Measurements from ENCODE around the gene OSTM1.
"Not testable (repeated sequence)": the region's sequence is repeated elsewhere in the genome, so short reads cannot be mapped to it uniquely, and the experiment has no call there.

The OSTM1 gene

DNA sequence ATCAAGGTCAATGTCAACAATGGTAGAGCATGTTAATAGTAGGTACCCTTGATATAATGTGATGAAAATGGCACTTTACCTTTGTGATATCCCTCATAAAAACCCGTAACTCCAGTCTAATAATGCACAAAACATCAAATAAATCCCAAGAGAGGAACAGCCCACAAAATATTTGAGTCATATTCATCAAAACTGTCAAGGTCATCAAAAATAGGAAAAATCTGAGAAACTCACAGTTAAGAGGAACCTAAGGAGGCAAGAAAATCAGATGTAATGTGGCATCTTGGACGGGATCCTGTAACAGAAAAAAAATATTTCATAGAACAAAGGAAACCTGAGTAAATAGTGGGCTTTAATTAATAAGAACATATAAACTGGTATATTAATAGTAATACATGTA, 25.5 kb upstream of the OSTM1 start:
- DNase-seq = no peak

DNA sequence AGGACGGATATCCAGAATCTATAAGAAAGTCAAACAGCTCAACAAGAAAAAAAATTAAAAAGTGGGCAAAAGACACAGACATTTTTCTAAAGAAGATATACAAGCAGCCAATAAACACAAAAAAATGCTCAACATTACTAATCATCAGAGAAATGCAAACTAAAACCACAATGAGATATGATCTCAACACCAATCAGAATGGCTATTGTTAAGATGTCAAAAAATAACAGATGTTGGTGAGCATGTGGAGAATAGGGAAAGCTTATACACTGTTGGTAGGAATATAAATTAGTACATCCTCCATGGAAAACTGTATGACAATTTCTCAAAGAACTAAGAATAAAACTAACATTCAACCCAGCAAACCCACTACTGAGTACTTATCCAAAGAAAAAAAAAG, 23.3 kb upstream of the OSTM1 start:
- DNase-seq = no peak

DNA sequence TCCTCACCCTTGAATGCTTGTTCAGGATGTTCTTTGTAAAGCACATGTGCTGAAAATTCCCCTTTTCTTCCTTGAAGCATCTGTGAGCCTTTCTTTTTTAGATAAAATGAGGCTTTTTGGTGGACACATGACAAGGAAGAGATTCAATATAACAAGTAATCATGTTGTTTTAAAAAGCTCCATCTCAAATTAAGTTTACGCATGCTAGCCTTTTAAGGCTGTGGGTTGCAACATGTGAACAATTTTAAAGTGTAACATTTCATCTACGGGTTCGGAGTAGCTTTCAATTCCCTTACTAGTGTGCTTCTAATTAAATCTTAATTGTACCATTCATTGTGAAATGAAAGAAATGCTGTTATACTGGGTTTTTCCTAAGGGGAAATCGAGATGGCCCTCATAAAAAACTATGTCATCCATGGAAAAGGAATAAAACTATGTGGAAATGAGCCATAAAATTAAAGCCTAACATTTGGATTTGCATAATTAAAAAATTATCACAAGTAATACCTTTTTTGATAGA, 19.3 kb upstream of the OSTM1 start:
- no peak for DNase-seq

DNA sequence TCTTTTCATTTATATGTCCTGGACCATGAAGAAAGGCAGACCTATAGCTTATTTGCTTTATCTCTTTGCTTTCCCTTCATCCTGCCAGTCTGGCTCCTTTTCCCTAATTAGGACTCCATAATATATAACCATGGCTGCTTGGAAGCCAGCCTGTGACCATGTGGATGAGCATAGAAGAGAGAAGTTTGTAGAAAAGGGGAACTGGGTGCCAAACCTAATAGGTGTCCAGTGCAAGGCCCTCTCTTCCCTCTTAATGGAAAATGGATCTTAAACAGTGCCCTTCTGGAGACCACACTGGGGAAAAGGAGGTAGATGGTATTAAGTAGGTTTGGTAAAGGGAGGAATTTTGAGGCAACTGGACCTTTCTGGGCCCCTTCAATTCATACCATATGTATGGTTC, 16.7 kb upstream of the OSTM1 start:
- no peak for DNase-seq

DNA sequence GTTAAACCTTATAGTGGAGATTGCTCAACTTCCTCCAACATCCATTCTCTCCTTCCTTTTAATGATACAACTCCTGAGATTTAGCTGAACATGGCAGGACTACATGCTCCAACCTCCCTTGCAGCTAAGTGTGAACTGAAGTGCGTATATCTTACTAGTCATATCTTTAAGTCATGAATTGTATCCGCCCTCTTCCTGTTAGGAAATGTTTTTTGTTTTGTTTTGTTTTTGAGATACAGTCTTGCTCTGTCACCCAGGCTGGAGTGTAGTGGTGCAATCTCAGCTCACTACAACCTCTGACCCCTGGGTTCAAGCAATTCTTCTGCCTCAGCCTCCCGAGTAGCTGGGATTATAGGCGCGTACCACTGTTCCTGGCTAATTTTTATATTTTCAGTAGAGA, 8.8 kb upstream of the OSTM1 start:
- no peak for DNase-seq

DNA sequence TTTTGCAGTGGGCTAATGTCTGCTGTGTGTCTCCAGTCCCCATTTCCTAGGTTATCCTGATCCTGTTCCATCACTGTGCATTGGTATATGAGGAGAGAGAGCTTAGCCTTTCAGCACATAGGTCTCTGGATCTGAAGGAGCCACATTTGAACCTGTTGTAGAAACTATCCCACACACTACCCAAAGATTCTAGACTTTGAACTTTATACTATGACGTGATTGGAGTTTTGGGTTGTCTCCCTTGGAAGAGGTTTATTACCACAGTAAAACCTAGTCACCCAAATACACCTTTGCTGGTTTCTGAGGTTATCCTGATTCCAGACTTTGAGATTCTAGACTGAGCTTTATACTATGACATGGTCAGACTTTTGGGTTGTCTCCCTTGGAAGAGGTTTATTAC, 8.0 kb upstream of the OSTM1 start:
- no peak for DNase-seq

DNA sequence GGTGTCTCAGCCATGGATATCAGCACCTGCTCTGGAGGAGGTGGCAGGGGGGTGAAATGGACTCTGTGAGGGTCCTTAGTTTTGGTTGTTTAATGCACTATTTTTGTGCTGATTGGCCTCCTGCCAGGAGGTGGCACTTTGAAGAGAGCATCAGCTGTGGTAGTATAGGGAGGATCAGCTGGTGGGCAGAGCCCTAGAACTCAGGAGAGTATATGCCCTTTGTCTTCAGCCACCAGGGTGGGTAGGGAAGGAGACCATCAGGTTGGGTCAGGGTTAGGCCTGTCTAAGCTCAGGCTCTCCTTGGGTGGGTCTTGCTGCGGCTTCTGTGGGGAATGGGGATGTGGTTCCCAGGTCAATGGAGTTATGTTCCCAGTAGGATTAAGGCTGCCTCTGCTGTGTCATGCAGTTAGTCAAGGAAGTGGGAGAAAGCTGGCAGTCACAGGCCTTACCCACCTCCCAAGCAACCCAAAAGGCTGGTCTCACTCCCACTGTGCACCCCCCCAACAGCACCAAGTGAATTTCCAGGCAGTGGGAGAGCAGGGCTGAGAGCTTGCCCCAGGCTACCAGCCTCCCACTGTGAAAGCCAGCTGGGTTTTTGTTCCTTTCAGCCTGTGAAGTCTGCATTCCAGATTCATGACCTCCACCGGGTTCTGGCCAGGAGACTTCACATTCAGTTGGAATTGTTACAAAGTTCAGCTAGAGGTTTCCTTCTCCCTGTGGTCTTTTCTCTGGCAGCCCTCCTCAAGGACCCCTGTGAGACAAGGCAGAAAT, 5.7 kb upstream of the OSTM1 start:
- no peak for DNase-seq

DNA sequence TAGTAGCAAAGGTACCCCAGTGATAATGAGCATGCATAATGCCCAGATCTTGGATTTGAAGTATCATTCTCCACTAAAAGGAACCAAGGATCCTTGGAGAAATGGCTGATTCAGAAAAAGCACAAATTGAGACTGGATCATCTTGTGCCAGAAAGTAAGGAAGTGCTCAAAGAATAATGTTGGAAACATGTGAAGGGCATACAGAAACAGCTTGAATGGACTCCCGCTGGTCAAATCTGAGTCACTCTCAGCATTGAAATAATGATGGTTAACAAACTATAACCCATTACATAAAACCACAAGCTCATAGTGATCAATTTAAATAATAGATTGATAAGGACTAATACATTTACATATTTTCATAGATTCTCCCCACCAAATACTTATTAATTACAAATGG, 3.6 kb upstream of the OSTM1 start:
- DNase-seq = no peak

DNA sequence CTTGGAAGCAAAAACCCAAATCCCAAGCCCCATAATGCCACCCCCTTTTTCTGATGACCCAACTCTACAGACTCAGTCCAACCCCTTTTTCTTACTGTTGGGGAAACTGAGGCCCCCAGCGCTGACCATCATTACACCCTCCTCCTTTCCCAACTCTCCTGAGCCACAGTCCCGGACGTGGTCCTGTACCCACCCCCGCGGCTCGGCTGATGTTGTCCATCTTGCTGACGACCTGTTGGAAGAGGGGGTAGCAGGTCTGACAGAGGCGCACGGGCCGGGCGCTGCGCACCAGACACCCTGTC, 533 bp downstream of the OSTM1 start:
- DNase-seq = no peak

DNA sequence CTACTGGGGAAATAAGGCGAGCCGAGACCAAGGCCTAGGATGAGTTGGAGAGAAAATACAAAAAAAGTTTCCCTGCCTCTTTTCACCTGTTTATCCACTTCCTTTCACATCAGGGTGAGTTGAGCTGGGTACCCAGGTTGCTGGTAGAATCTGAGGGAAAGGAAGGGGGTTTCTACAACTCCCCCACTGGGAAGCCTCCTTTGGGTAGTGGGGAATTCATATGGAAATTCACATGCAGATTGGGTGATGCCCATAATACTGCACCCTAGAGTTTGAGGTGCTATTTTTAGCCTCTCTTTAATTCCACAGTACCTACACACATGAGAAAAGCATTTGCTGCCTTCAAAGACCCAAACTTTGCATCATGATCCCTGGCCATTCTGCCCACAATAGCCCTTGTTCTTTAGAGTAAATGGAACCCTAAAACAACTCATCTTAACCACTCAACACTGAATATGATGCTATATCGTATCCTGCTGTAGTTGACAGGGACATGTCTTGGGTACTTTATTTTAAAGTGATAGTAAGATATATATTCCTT, 2.7 kb downstream of the OSTM1 start:
- DNase-seq = no peak

DNA sequence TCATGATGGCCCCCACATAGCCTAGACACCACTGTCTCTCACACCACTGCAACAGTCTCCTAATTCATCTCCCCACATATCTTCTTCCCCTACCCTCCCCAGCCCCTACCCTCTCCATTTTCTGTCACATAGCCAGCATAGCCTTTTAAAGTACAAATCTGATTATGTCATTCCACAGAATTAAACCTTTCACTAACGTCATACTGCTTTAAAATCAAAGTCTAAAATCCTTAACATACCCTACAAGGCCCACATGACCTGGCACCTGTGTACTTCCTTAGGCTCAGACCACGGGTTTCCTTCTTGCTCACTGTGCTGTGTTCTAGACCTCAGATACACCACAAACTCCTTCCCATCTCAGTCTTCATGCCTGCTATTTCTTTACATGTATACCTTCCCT, 5.9 kb downstream of the OSTM1 start:
- DNase-seq = no peak

DNA sequence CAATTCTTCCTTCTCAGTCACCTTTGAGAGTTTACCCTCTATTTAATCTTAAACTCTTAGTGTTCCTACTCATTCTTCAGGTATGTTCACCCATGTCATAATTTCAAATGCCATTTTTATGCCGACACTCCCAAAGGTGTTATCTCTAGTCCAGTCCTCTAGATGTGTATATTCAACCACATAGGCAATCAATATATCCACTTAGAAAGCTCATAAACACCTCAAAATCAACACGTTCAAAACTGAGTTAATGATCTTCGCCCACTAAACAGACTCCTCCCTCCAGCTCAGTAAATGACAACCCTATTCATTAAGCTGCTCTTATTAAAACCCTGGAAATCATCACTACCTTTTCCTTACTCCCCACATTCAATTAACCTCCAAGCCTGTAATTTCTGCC, 6.4 kb downstream of the OSTM1 start:
- DNase-seq = no peak

DNA sequence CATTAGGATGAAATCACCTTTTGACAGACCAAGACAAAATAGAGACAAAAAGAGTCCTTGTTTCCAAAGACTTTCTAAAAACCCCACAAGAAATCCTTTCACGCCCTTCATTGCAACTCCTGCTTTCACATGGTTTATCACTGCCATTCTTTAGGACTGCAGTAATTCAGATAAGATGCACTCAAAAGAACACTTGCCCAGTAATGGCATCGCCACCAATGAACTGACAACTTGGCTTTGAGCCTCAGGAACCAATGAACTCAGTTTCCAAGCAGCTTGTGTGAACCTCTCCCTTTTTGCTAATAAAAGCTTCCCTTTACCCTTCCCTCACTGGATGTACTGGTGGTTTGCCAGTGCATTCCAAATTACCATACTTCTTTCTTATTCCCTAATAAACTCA, 21.8 kb downstream of the OSTM1 start:
- no peak for DNase-seq

DNA sequence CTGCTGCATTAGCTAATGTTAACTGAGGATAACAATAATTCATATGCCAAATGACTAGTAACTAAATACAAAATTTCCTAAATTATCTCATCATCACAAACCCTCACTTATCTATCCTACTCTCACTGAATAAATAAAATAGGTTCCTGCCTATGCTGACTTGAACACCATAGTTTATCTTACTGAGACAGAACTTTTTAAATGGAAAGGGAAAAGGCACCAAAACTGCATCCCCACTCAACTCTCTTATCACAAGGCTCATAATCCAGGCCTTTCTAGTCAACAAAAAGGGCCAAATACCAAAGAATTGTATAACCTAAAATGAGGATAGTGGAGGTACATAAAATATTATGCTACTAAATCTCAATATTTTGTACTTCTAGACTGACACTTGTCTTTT, 23.1 kb downstream of the OSTM1 start:
- no peak for DNase-seq

DNA sequence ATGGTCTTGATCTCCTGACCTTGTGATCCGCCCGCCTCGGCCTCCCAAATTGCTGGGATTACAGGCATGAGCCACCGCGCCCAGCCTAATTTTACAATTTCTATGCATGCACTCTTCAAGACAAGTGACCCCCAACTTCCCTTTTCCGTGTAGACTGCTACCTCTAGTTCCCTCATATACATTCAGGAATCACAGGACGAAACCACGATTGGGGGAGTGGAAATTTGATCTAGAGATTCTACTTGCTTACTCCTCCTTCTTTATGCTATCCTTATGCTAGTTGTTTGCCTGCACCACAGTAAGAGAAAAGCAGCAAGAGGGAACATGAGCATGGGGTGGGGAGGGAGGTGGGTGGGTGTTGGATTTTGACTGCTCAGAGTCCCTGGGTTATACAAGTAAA, 34.9 kb downstream of the OSTM1 start:
- DNase-seq = no peak

DNA sequence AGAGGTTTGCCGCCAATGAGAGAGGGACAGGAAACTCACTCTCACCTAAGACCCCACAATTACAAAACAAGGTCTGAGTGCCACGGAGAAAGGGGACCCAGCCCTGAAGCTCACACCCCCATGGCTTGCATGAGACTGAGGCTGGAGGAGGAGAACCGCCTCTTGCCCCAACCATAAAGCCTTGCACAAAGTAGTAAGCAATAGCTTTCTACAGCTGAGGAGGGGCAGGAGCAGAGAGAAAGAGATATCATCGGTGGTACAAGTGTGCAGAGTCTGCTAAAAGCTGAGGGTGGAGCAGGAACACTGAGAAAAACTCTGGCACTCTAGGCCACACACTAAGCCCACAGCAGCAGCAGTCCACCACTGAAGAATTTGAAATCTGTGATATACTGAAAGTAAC, 37.7 kb downstream of the OSTM1 start:
- DNase-seq = no peak

DNA sequence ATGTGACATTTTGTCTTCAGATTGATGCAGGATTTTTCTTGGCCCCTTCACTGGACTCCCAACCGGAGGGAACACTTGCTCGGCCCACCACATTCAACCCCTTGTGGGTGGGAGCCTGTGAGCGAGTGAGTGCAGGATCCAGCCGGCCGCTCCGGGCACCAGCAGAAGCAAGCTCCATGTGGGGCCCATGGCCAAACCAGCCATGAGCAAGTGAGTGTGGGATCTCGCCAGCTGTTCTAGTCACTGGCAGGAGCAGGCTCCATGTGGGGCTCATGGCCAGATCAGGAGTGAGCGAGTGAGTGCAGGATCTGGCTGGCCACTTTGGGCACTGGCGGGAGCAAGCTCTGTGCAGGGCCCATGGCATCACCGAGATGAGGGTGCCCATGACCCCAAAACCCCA, 42.6 kb downstream of the OSTM1 start:
- DNase-seq = no peak

DNA sequence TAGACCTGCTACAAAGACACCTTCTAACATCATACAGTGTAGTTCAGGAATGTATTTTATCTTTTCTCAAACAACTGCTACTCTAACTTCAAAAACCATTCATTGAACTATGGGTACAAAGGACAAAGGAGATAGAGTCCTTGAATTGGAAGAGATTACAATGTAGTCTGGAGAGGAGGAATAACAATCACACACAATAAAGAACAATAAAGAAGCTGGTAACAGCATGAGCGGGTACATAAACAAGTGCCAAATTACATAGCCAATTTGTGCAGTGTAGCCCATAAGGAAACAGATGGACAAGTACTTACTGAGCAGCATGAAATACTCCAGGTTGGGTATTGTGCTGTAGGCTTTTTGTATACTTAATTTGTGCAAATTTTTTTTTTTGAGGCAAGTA, 44.3 kb downstream of the OSTM1 start:
- DNase-seq = no peak

DNA sequence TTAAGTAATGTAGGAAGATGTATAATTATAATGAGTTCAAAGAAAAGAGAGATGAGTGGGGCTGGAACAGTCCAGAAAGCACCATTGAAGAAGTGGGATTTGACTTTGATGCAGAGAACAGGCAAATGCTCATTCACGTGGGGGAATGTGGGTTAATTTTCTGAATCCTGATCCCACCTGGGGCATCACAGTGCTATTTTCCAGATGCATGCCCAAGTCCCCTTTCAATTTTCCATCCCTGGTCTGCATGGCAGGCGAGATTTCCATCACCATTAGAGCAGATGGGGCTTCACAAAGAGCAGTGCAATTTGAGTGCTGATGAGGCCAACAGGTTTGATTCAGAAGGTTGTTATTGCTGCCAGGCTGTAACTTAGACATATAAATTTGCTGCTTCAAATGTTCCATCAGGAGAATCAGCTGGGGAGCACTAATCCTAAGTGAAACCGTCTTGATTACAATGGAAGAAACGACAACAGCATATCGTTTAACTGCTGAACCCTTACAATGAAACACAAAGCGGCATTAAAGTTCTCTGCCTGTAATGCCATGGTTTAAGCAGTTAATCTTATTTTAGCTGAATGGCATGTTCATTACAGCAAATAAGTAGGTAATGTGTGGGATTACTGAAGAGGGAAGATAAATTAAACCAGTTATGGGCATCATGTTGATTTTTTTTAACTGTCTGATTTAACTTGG, 45.2 kb downstream of the OSTM1 start:
- no peak for DNase-seq

DNA sequence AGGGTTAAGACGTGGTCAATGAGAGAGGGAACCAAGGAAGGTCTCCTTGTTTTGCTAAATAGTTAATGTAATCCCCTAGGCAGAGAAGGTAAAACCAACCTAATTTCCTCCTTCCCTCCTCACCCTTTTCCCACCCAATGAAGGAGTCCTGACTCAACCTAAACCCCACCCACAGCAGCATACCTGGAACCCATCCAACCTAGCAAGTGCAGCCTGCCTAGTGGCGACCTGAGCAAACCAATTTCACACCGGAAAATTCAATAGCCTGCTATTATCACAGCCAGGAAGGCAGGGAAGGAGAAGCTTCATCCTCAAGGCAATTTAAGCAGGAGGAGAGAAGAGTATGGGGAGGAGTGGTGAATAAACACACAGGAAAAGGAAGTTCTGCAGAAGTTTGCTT, 46.9 kb downstream of the OSTM1 start:
- DNase-seq = no peak

DNA sequence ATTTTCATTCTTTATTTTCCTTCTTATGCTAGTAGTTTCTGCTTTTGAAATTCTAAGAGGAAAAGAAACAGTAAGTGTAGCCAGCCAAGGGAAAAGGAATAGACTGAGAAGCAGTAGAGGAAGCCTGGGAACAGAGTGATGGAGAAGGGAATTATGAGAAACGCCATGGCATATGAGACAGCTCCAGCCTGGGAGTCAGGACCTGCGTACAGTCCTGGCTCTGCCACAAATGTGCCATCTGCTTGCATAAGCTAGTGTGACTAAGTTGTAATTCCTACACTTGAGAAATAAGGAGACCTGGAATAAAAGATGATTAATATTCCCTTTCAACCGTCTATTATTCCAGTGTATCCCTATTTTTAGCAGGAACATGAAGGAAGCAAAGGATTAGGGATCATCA, 47.5 kb downstream of the OSTM1 start:
- no peak for DNase-seq

DNA sequence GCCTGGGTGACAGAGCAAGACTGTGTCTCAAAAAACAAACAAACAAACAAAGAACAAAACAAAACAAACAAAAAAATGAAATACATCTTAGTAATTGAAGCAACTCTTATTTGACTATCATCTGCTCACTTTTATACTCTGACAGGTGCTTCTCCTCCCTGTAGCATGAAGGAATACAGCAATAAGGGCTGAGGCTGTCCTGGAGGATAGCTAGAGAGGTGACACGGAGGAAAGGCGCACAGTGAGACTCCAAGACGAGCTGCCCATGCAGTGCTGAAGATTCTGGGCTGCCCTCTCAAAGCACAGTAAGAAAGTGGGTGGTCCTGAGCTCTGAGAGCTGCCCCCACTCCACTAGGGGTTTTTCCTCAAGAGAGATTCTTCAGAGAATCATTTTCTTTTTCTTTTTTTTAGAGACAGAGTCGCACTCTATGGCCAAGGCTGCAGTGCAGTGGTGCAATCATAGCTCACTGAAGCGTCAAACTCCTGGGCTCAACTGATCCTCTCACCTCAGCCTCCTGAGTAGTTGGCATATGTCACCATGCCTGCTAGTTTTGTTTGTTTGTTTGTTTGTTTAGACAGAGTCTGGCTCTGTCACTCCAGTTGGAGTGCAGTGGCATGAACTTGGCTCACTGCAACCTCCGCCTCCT, 50.0 kb downstream of the OSTM1 start:
- DNase-seq = no peak

DNA sequence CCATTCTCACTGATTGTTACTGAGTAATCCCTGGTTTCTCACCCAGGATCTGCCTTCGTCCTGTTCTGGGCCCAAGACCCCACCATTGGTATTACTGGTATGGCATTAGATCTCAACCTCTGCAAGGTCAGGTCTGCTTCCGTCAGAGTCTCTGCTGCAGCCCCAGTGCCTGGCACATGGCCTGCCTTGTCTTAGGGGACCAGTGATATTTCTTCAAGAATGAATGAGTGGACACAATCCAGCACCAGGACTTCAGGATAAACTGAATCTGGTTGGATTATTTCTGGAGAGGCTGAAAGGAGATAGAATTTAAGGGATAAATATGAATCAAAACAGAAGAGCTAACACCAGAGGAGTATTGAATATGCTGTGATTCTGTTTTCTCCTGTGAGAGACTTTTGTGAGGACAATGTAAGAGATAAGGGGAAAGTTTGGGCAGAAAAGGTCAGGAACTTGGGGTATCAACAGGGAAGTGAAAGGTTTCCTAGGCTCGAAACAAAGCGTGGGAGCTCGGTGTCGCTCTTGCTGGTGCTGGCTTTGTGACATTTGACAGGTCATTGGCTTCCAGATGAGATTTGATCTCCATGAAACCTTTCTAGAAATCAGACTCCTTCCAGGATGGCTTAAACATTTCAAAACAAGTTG, 53.9 kb downstream of the OSTM1 start:
- DNase-seq = no peak

DNA sequence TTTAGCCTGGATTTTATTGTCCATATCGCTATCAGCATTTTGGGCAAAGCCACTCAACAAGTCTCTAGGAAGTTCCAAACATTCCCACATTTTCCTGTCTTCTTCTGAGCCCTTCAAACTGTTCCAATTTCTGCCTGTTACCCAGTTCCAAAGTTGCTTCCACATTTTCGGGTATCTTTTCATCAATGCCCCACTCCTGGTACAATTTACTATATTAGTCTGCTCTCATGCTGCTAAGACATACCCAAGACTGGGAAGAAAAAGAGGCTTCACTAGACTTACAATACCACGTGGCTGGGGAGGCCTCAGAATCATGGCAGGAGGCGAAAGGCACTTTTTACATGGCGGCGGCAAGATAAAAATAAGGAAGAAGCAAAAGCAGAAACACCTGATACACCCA, 58.3 kb downstream of the OSTM1 start:
- DNase-seq = not testable (repeated sequence)

All from 8988T (cell line).